ENCODE data around the gene RBM20.

Gene RBM20

DNA sequence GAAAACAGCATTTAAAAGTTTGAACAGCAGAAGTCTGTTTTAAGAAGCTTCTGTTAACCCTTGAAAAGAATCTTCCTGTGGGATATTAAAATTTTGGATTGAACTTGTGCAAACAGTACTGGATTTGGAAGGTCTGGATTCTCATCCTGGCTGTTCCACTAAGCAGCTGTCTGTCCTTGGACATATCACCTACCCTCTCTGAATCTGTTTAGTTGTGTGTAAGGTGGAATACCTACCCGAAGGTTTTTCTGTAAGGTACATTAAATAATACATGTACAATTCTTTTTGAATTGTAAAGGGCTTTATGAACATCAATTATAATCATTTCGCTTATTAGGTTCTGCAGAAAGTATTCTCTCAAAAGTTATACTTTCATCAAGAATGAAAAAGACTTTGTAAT, 229.8 kb downstream of the RBM20 start:
- no peak for DNase-seq

- DNase-seq: no peak
Observed at GRCh38 chr10:110876000-110876399, 231.9 kb downstream of the RBM20 start.

DNA sequence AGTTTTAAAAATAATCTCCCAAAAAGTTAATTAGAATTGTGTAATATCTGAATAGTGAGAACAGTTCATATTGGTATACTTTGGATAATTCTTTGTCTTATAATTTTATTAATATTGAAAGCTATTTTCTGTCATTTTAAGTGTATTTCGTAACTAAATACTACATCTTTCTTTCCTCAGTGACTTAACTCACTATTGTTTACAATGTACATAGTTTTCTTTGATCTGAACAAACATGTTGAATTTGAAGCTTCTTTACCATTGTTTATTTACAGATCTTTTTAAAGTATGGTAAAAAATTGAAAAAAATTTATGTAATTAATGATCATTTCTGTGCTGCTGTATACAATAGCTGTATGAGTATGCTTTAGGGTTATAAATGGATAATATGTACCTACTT, 232.7 kb downstream of the RBM20 start:
- no peak for DNase-seq

DNA sequence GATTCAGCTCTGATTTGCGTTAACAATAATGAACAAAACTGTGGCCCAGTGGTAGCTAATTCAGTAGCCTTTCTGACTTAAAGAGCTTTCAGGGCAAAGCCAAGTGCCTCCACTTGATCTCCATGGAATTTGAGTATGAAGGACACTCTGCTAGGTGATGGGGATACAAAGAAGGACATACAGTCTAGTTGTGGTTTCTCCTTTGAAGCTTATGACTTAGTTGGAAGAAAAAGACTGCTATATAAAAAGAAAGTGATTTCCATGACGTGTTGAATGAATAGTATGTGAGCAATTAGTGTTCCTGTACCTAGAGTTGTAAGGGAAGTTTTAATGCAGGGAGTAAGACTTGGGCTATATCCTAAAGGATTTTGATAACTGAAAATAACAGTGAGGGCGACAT, 235.9 kb downstream of the RBM20 start:
- no peak for DNase-seq

DNA sequence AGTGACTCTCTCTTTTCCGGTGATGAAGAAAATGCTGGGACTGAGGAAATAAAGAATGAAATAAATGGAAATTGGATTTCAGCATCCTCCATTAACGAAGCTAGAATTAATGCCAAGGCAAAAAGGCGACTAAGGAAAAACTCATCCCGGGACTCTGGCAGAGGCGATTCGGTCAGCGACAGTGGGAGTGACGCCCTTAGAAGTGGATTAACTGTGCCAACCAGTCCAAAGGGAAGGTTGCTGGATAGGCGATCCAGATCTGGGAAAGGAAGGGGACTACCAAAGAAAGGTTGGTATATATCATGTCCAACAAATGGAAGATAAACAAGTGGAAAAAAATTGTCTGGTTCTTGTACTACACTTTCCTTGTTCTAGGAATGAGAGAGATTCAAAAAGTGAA, 237.1 kb downstream of the RBM20 start:
- no peak for DNase-seq

- DNase-seq: no peak
Observed at GRCh38 chr10:110881905-110882304, 237.8 kb downstream of the RBM20 start.

DNA sequence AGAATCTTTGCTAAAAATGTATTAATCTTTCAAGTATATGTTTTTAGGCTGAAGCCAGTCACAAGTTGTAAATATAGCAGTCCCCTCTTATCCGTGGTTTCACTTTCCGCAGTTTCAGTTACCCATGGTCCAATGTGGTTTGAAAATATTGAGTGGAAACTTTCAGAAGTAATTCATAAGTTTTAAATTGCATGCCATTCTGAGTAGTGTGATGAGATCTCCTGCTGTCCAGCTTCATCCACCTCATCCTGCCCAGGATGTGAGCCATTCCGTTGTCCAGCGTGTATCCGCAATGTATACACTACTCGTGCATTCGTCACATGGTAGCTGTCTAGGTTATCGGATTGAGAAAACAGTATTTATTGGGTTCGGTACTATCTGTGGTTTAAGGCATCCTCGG, 239.8 kb downstream of the RBM20 start:
- no peak for DNase-seq

GRCh38 chr10:110885932-110886674, 242.0 kb downstream of the RBM20 start:
- no peak for DNase-seq

DNA sequence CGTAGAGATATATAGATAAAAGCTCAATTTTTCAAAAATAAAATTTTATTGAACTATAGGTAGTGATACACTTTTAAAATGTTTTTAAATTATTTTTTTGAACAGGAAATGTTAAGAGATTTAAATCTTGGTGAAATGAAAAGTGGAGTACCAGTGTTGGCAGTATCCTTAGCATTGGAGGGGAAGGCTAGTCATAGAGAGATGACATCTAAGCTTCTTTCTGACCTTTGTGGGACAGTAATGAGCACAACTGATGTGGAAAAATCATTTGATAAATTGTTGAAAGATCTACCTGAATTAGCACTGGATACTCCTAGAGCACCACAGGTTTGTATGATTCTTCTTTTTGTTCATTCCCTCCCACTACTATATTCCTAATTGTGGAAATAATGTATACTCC, 243.4 kb downstream of the RBM20 start:
- DNase-seq: no peak

Data from kidney glomerular epithelial cell (primary cell).